Left ventricle myocardium inferior (tissue), 1 donor: Measurements from ENCODE around the gene OR6X1. TPM values are rescaled to one million over a fixed set of nuclear protein-coding genes. Genes with fewer than 3 reads are reported as not detected.

ENCODE experiments used
- DNase-seq: peaks from one replicate; pipeline ENCODE4 v3.0.0-alpha.2; 2020
- H3K27ac ChIP-seq: fragments of 200-600 bp; replicated peaks from 2 replicates; pipeline ENCODE4 v1.8.0; 2021
- H3K27me3 ChIP-seq: fragments of 200-600 bp; 2 replicates; pipeline ENCODE4 v1.8.0; 2021; ENCODE audit warnings: low read depth
- H3K36me3 ChIP-seq: fragments of 200-600 bp; 2 replicates; pipeline ENCODE4 v1.8.0; 2021
- H3K4me1 ChIP-seq: fragments of 200-600 bp; 2 replicates; pipeline ENCODE4 v1.8.0; 2021
- H3K4me3 ChIP-seq: fragments of 200-600 bp; 2 replicates; pipeline ENCODE4 v1.8.0; 2021; ENCODE audit warnings: mild to moderate bottlenecking, moderate library complexity
- H3K9me3 ChIP-seq: fragments of 200-600 bp; replicated peaks from 2 replicates; pipeline ENCODE4 v1.8.0; 2021
- intact Hi-C: fragments of 100-400 bp; cut with micrococcal nuclease; formaldehyde crosslinking; loops from one replicate; pipeline ENCODE4 v1.11.0; 2022
- long read RNA-seq: library from polyadenylated mRNA; unstranded; transcript quantifications from one replicate; pipeline ENCODE4 v2.0.0, GENCODE V29; 2021
- total RNA-seq: library from RNA; stranded (reverse); fragmentation: NEBNext Ultra II Directional; extraction: Animal tissue kit (Norgen Biotek cat#: 25700); gene quantifications from one replicate; pipeline ENCODE4 v1.2.1, GENCODE V29; 2021
- TF ChIP-seq, protein P1 (sequence below): fragments of 200-600 bp; IDR thresholded peaks from 2 replicates; pipeline ENCODE4 v1.8.0; 2021; ENCODE audit warnings: antibody characterized with exemption, mild to moderate bottlenecking, borderline replicate concordance
- donor health status: DM: no; HTN: yes; CAD: no; lungs with severe emphysema.

OR6X1 gene, protein sequence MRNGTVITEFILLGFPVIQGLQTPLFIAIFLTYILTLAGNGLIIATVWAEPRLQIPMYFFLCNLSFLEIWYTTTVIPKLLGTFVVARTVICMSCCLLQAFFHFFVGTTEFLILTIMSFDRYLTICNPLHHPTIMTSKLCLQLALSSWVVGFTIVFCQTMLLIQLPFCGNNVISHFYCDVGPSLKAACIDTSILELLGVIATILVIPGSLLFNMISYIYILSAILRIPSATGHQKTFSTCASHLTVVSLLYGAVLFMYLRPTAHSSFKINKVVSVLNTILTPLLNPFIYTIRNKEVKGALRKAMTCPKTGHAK
- total RNA-seq, result not detected
- long read RNA-seq, result 0 reads

DNA sequence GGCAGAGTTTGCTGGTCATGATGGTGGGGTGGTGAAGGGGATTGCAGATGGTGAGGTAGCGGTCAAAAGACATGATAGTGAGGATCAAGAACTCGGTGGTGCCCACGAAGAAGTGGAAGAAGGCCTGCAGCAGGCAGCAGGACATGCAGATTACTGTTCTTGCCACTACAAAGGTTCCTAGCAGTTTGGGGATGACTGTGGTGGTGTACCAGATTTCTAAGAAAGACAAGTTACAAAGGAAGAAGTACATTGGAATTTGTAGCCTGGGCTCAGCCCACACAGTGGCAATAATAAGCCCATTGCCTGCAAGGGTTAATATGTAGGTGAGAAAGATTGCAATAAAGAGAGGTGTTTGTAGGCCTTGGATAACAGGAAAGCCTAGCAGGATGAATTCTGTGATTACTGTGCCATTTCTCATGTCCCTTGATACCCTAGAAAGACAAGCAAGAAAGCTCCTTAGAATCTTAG, at the start of gene OR6X1:
Gene OR6X1, minus strand, starts transcription at position 418 of the 468 bp plus-strand sequence. Its CDS starts 0 bp downstream, at position 418.
- Histone ChIP-seq H3K27me3 (no peaks in the 10 kb centered on the region), H3K4me1 (no peaks in the 10 kb centered on the region), H3K36me3 (no peaks in the 10 kb centered on the region), H3K27ac (no peak within 1 kb of the TSS), H3K4me3 (no peak within 1 kb of the TSS), H3K9me3 (peaks cover 1% of the 10 kb centered on the region)
- intact Hi-C loops, result no loop called here
- no peak for DNase-seq
- TF ChIP-seq, protein P1, sequence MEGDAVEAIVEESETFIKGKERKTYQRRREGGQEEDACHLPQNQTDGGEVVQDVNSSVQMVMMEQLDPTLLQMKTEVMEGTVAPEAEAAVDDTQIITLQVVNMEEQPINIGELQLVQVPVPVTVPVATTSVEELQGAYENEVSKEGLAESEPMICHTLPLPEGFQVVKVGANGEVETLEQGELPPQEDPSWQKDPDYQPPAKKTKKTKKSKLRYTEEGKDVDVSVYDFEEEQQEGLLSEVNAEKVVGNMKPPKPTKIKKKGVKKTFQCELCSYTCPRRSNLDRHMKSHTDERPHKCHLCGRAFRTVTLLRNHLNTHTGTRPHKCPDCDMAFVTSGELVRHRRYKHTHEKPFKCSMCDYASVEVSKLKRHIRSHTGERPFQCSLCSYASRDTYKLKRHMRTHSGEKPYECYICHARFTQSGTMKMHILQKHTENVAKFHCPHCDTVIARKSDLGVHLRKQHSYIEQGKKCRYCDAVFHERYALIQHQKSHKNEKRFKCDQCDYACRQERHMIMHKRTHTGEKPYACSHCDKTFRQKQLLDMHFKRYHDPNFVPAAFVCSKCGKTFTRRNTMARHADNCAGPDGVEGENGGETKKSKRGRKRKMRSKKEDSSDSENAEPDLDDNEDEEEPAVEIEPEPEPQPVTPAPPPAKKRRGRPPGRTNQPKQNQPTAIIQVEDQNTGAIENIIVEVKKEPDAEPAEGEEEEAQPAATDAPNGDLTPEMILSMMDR, result no peak

DNA sequence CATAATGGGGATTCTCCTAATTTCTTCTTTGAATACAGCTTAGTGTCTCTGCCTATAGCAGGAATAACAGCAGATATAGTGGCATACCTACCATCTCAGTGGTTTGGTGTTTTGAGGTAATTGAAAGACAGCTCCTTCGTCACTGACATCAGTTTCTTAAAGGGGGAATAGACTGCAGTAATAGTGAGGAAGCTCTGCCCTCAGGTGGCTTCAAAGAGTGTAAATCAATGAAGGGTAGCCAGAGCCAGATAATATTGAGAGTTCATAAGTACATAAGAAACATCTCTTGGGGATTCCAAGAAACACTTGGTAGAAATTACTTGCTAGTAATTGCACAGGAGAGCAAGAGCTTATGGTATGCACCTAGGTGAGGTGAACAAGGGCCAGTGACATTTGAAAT, 47.4 kb upstream of the OR6X1 start:
- TF ChIP-seq, protein P1, result no peak
- intact Hi-C loops, result no loop called here
- Histone ChIP-seq H3K27ac (no peak overlapping the region), H3K9me3 (no peaks in the 10 kb centered on the region), H3K27me3 (no peaks in the 10 kb centered on the region), H3K36me3 (no peaks in the 10 kb centered on the region), H3K4me3 (no peak overlapping the region), H3K4me1 (no peaks in the 10 kb centered on the region)
- no peak for DNase-seq

DNA sequence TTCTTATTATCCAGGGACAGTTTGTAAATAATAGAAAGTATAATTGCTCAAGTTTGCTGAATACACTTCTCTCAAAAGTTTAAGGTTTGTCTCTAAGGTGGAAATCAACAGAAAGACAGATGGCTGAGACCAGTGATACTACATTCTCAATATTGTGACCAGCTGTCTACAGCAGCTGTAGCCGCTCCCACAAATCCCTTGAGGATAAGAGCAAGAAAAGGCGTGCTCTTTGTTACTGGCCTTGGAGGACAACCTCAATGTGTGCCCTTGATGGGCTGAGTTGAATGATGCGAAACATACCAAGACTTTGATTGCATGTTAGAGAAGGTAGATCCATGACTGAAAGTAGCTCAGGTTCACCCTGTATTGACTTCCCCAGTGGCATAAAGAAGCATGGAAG, 45.7 kb upstream of the OR6X1 start:
- intact Hi-C loops, result no loop called here
- Histone ChIP-seq H3K4me1 (no peaks in the 10 kb centered on the region), H3K36me3 (no peaks in the 10 kb centered on the region), H3K9me3 (no peaks in the 10 kb centered on the region), H3K4me3 (no peak overlapping the region), H3K27ac (no peak overlapping the region), H3K27me3 (no peaks in the 10 kb centered on the region)
- no peak for DNase-seq
- TF ChIP-seq, protein P1, result no peak

DNA sequence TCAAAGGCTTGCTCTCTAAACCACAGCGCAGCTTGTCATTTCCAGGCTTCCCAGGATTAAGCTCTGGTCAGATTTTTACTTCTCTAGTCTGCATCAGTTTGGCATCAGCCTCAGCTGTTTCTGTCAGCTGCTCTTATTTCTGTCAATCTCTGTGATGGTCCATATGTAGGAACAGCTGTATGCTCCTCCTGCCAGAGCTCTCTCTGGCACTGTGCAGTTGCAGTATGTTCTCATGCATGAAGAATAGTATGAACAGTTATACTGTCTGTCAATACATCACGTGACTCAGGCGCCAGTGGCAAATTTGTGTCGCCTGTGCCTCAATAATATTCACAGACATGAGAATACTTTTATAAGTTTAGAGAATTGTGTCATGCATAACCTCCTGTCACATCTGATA, 45.1 kb upstream of the OR6X1 start:
- intact Hi-C loops, result no loop called here

DNA sequence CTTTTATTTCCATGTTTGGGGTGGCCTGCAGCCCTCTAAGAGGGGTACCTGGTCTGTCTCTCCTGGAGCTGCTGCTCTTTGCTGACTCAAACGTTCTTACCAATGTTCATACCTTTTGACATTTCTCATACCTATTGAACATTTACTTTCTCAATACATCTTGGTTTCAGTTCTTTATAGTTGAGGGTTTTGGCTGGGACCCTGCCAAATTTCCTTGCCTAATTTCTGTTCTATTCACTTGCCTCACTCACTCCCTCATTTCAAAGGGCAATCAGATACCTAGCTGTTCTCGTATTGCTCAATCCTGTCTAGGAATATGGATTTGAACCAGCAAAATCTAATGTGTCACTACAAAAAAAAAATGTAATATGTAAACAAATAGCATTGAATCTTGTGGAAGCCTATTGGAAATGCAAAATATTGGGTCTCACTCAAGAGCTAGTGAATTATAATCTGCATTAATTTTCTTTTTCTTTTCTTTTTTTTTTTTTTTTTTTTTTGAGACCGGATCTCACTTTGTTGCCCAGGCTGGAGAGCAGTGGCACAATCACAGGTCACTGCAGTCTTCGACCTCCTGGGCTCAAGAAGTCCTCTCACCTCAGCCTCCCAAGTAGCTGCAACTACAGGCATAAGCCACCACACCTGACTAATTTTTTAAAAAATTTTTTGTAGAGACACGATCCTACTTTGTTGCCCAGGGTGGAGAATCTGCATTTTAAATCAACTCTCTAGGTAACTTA, 44.4 kb upstream of the OR6X1 start:
- no peak overlapping the region for H3K27ac ChIP-seq
- TF ChIP-seq, protein P1, result no peak
- intact Hi-C loops, result no loop called here
- no peaks in the 10 kb centered on the region for H3K4me1 ChIP-seq
- no peaks in the 10 kb centered on the region for H3K27me3 ChIP-seq
- no peak overlapping the region for H3K4me3 ChIP-seq
- H3K9me3 ChIP-seq, result no peaks in the 10 kb centered on the region
- H3K36me3 ChIP-seq, result no peaks in the 10 kb centered on the region
- DNase-seq, result no peak

More for the DNA sequence above, 45.1 kb upstream of the OR6X1 start:
- Histone ChIP-seq H3K9me3 (no peaks in the 10 kb centered on the region), H3K27ac (no peak overlapping the region), H3K27me3 (no peaks in the 10 kb centered on the region), H3K4me3 (no peak overlapping the region), H3K36me3 (no peaks in the 10 kb centered on the region), H3K4me1 (no peaks in the 10 kb centered on the region)
- TF ChIP-seq, protein P1, result no peak
- no peak for DNase-seq
